NCI-H2107 treated with DMSO at 0.1 percent for 48 hours (cell line): Measurements from ENCODE around the gene PTPN4.
A peak's percentile ranks its signal among the peaks of the same experiment; 100 is the strongest.
"Not testable (repeated sequence)": the region's sequence is repeated elsewhere in the genome, so short reads cannot be mapped to it uniquely, and the experiment has no call there.

ENCODE experiments used
- DNase-seq: peaks from one replicate; lab custom pipeline; 2025; ENCODE audit not compliant: unreplicated experiment; lab: John Stamatoyannopoulos, UW

Gene PTPN4

DNA sequence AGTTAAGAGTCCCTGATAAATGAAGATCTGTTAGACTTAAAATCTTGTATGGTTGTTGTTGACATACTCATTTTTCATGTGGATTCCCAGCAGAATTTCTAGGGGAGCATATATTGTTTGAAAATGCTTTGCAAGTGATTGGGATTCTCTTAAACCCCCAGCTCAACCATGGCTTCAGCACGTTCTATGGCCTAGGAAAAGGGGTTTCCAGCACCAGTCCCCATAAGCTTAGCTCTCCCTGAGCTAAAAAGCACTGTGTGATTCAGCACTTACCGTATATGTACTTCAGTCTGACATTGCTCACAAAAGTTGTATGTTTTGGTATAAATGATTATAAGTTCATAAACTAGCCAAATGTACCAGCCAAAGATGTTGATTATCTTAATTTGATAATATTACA is 173.1 kb downstream of the PTPN4 start:
- no peak for DNase-seq

DNA sequence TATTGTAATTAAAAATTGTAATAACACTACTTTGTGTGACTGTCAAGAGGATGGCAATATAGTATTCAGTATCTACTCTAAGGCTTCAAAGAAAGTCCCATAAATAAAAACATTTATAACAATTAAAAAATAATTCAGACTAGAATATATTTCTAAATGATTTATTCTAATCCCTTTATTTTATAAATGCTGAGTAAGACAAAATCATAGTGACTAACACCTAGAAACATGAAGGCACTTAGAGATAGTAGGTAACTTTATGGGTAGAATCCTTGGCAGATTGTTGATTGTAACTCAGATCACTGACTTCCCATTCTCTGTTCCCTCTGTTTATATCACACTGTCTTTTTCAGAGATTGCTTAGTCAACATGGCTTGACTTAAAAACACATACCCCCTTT is 174.6 kb downstream of the PTPN4 start:
- no peak for DNase-seq

DNA sequence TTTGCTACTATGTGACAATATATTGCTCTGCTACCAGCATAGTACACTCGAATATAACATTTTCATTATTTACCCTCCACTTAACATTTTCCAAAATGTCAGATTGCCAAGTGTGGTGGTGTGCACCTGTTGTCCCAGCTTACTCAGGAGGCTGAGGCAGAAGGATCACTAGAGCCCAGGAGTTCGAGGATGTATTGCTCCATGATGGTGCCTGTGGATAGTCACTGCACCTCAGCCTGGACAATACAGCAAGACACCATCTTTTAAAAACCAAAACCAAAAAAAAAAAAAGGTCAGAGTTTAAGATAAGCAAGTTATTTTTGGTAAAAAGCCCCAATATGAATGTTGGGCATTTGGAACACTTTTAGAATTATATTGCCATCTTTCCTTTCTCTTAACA is 178.0 kb downstream of the PTPN4 start:
- no peak for DNase-seq

DNA sequence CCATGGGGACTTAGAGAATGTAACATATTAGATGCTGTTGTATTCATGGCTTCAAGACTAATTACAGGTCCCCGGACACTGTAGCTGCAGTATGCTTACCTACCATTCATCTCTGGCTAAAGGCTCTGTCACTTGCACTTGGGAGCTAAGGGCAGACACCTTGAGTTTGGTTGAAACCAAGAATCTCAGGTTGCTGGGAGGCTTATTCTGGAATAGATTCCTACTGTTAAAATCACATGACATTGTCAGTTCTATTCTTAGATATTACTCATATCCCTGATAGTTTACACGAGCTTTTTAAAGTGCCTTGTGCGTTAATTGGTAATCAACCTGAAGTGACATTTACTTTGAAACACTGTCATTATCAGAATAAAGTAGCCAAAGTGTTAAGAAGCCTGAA is 180.2 kb downstream of the PTPN4 start:
- no peak for DNase-seq

DNA sequence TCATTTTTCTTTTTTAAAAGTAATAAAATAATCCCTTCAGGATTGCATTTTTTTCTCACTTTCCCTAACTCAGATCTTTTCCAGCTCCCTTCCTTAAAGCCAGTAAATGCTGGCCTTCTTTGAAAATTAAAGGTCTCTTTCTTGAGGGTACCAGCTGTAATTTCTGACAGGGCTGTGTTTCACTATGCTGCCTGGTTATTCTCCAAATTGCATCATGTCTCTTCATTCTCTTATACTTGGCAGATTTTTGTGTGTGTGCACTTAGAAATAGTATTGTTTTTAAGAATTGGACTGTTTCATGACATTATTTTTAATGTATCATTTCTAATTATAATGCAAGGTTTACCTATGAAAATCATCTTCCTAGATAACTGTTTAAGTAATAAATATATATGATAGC is 181.1 kb downstream of the PTPN4 start:
- DNase-seq: no peak

DNA sequence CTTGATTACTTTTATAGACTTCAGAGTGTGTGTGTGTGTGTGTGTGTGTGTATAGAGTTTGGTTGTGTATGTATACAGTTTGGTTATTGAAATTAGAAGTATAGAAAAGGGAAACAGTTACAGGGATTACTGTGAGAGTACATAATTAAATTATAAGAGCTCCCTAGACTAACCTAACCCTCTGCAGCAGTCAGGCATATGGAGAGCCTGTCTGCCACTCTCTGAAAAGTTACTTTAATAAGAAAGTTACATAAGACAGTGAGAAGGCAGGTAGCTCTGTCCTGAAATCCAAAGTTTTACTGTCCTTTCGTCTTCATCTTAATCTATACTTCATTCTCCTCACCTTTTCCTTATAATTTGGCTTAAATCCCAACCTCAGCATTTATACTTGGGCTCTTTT is 181.7 kb downstream of the PTPN4 start:
- DNase-seq: no peak

DNA sequence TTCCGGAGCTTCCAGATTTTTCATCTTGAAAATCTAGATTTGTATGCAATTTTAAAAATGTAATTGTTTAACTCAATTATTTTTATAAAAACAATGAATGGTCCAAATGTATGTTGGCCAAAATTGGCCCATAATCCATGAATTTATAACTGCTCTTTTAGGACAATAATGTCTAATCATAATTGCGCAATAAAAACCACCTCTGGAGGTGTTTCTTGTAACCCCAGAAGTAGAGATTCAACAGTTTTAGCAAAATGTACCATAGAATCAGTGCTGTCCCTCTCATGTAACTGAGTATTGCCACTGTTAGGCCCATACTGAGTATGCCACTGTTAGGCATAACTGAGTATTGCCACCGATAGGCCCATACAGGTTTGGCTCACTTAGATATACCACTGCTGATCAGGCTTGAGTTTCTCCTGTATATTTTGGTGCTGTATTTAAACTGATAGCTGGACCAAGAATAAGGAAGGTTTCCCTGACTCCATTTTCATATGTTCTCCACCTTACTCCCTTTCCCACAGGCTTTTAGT is 182.3 kb downstream of the PTPN4 start:
- no peak for DNase-seq

DNA sequence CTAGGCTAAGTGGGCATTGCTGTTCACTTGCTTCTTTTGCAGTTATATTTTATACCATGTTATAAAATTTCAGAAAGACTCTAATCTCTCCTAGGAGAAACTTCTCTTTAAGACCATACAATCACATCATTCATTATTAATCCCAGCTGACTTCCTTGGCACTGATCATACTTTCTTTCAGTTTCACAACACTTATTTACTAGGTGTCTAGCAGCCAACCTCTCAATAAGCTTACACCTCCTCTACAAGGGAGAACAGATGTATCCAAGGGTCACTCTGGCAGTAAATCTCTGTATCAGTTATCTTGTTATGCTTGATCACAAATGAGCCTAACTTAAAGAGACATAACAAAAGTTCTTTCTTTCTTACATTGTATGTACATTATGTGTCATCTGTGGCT is 183.3 kb downstream of the PTPN4 start:
- DNase-seq: no peak

DNA sequence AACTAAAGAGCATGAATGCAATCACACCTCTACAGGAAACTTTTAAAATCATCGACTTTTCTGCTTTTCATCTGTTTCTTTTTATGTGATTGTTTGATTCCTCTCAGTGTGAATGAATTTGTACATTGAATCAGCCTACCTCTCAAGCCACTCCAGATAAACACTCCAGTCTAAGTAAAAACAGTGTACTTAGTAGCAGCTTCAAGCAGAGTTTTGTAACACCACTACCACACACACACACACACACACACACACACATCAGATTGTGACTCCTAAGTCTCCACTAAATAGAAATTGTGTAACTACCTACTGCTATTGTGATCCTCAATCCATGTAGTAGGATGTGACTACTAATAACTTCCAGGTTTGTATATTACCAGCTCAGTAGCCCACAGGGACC is 187.8 kb downstream of the PTPN4 start:
- peak; percentile 17 for DNase-seq

DNA sequence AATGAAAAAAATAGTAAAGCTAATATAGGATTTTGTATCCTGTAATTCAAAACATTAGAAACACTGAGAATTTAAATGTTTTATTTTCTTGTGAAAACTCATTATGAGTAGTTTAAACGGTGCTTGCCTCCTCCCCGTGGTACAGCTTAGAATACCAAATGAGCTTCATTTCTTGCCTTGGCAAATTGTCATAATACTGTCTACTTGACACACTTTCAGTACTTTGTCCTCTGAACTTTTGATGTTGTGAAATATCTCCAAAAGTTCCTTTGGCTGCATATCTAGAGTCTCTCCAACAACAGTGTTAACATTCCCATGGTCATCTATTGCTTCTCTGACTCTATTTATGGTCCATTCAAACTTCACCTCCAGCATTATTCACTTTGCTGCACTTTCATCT is 191.2 kb downstream of the PTPN4 start:
- DNase-seq: no peak

DNA sequence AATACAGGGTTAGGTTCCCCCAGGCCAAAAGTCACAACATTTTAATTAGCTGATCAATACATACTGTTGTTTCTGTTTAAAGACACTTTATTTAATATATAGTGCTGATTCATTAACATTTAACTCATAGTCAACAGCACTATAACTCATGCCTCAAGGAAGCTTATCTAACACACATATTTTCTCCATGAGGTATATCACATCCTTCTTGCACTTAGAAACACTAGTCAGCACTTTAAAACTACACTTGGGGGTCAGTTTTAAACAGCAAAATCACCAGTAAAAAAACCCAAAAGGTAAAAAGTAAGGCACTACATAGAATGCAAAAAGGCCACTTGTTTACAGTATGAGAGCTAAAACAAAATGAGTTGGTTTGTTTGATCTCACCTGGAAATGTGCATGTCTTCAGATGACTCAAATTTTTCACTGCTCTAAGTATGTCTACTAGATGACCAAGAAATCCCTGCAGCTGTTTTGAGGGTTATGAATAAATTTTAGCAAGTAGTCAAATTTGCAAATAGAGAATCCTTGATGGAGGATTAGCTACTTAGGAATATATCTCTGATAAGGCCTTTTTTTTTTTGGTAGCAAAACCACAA is 199.0 kb downstream of the PTPN4 start:
- DNase-seq: no peak

DNA sequence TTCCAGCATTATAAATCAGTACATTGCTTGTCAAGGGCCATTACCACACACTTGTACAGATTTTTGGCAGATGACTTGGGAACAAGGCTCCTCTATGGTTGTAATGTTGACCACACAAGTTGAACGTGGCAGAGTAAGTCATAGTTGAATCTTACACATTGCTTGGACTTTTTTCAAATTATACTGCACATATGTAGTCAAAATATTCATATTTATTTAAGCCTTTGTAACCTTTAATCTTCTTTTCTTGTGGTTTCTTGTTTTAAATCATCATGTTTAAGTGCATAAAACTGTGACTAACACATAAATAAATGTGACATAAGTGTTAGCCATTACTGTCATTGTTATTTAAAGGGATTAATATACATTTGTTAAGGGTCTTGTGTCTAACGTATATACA is 201.1 kb downstream of the PTPN4 start:
- no peak for DNase-seq

DNA sequence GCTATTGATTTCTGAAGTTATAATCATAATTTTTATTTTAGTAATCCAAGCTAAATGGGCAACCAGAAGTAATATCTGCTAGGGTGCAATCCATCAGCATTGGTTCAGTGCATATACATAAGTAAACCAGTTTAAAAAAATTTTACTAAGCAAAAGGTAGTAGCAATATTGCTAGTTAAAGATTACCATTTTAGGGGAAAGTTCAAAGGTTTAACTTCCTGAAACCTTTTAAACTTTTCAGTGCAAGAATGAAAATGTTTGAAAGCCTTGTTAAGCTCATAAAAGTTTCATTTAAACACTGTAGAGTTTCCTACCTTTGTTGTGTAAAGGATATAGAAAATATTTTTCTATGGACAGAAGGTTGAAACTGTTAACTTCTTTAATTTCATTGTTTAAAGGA is 222.2 kb downstream of the PTPN4 start:
- DNase-seq: no peak

DNA sequence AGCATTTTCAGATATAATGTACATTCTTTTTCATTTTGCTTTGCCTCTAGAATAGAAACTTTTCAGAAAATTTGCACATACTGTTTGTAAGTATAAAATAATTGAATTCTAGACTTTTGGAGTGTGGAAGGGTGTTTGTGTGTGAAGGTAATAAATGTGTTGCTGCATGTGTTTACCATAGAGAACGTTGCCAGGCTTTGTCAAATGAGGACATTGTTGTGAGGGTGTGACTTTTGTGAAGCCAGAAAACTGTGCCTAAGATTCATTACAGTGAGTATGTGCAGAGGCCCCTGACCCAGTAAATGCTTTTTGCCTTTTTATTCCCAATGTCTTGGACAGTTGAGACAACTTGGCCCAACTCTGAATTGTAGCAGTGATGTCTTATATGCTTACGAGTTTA is 222.8 kb downstream of the PTPN4 start:
- no peak for DNase-seq

DNA sequence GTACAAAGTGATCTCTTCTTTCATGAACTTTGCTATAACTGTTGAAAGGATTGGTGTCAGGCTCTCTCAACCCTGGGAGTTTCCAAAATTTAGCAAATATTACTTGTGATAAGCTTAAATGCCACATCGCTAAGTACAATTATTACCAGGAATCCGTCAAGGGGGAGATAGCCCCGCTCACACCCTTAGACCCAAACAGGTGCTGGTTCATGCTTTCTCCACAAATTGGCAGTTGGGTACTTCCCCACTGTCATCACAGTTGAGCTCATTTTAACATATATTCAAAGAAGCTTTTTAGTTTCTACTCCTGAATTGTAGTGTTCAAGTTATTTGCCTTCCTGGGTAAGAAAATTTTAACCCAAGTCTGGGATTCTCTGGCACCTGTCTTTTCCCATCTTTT is 223.4 kb downstream of the PTPN4 start:
- no peak for DNase-seq

DNA sequence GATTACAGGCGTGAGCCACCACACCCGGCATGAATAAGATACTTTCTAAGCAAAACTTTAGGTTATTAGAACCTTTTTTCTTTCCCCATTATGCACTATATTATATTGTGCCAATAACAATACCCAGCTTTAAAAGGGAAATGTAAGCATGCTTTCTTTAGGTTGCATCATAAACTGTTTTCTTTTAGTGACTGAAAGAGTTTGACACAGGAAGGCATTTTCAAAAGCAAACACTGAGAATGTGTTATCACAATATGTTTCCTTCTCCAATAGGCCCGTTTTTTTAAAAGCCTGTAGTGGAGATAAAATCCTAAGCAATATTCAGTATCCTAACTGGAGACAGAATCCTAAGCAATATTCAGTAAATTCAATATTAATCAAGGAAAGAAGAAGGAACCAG is 236.4 kb downstream of the PTPN4 start:
- DNase-seq: no peak

DNA sequence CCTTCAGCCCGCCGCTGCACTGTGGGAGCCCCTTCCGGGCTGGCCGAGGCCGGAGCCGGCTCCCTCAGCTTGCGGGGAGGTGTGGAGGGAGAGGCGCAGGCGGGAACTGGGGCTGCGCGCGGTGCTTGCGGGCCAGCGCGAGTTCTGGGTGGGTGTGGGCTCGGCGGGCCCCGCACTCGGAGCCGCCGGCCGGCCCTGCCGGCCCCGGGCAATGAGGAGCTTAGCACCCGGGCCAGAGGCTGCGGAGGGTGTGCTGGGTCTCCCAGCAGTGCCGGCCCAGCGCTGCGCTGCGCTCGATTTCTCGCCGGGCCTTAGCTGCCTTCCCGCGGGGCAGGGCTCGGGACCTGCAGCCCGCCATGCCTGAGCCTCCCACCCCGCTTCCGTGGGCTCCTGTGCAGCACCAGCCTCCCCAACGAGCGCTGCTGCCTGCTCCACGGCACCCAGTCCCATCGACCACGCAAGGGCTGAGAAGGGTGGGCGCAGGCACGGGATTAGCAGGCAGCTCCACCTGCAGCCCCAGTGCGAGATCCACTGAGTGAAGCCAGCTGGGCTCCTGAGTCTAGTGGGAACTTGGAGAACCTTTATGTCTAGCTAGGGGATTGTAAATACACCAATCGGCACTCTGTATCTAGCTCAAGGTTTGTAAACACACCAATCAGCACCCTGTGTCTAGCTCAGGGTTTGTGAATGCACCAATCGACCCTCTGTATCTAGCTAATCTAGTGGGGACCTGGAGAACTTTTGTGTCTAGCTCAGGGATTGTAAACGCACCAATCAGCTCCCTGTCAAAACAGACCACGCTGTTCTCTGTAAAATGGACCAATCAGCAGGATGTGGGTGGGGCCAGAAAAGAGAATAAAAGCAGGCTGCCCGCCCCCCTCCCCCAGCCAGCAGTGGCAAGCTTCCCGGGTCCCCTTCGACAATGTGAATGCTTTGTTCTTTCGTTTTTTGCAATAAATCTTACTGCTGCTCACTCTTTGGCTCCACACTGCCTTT is 237.5 kb downstream of the PTPN4 start:
- DNase-seq: not testable (repeated sequence)

DNA sequence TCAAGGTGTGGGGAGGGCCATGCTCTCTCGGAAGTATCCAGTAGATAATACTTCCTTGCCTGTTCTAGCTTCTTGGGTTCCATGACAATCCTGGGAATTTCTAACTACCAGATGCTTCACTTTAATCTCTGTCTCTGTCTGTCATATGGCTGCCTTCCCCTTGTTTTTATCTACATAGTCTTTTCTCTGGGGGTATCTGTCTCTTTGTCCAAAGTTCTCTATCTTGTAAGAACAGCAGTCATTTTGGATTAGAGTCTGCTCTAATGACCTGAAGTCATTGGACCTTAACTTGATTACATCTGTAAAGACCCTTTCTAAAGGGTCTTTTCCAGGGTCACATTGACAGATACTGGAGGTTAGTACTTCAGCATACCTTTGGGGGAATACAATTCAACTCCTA is 241.7 kb downstream of the PTPN4 start:
- no peak for DNase-seq

DNA sequence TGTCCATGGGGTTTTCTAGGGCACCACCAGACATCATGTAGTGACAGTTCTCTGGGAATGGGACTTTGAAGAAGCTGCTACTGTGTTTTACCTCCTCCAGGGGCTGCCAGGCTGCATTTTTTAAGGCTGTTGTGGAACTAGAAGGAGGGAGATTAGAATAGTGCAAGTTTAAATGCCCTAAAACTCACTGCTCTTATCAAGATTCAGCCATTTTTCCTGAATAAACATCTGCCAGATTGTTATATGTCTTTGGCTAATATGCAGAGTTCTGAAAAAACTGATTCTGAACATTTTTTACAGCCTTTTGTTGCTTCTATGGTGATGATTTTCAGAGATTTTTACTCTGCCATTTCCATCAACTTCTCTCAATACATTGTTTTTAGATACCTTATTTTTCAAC is 244.5 kb downstream of the PTPN4 start:
- no peak for DNase-seq

DNA sequence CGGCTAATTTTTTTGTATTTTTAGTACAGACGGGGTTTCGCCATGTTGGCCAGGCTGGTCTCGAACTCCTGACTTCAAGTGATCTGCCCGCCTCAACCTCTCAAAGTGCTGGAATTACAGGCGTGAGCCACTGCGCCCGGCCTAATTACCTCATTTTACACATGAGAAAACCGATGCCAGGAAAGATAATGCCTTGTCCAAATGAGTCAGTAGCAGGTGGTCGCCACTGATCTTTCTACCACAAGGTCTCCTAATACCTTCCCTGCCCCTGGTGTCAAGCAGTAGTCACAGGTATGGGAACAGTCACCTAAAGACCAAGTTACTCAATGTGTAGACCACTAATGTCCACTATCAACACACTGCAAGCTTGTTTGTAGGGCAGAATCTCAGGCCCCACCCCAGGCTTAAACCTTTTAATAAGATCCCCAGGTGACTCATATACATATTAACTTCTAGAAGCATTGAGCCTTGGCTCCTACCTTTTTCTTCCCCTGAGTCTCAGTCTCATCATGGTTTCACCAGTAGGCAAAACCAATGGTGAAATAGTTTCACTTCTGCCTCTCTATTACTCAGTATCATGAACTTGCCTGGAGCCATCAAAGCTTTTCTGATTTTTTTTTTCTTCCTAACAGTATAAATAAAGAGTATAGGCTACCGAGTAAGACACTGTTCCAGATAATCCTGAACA is 246.3 kb downstream of the PTPN4 start:
- no peak for DNase-seq

DNA sequence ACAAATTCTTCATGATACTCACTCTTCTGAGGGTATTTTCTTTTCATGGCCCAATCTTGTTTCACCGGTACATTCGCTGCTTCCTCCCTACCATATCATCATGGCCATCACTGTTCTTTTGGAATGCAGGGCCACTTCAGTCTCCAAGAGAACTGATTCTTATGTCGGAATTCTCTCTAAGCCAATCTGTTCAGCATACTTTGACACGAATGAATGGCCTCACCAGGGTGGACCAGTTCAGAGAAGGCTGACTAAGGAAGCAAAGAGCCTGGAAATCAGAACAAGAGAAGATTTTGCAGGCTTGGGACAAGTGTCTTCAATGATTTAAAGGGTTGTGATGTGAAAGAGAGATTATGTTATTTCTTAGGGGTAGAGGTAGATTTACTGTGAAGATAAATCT is 248.1 kb downstream of the PTPN4 start:
- no peak for DNase-seq

DNA sequence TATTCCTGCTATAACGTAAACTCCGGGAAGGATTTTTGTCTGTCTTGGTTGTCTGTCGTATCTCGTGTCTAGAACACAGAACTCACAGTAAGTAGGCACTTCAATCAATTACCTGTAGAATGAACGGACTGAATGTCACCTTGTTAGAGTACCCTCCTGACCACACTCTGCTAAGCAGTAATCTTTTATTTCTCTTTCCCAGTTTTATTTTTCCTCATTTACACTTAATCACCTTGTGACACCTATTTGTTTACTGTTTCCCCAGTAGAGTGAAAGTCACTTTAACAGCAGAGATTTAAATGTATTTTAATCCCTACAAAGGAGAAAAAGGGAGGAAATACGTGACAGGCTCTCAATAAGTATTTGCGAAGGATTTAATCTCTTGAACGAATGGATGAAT is 252.6 kb downstream of the PTPN4 start:
- no peak for DNase-seq
